H1 (cell line): ENCODE data around the gene ADRB2. TPM values are rescaled to one million over a fixed set of nuclear protein-coding genes. Genes with fewer than 3 reads are reported as not detected.

ENCODE experiments used
- CTCF ChIA-PET: fragments of 300-600 bp; sonication (Branson Sonifier 250); formaldehyde crosslinking; loops from one replicate; lab custom pipeline; 2021; ENCODE audit not compliant: partially characterized antibody; lab: Charles Lee
- POLR2A ChIA-PET: fragments of 300-600 bp; sonication (Branson Sonifier 250); formaldehyde crosslinking; loops from one replicate; lab custom pipeline; 2021; ENCODE audit warnings: inconsistent platforms; ENCODE audit not compliant: partially characterized antibody; lab: Charles Lee
- DNase-seq, 2 experiments: peaks; one replicate each; pipeline versions ENCODE4 v3.0.0 to v3.0.0-alpha.2; 2010 to 2022; ENCODE audit warnings: low spot score in 2 of 2, low read depth in 1 of 2, mixed read lengths in 1 of 2
- FAIRE-seq: peaks from 2 replicates; lab custom pipeline; 2011; peaks lifted over from hg19 to GRCh38; lab: Jason Lieb, UNC
- H2AFZ ChIP-seq: 2 replicates; pipeline ENCODE4 v1.8.1; 2012; ENCODE audit warnings: low read length, inconsistent platforms
- H2AK5ac ChIP-seq: 2 replicates; pipeline ENCODE4 v1.6.1; 2013; ENCODE audit warnings: low read depth, low read length
- H2BK120ac ChIP-seq: replicated peaks from 2 replicates; pipeline ENCODE3; 2013; ENCODE audit warnings: low read depth, low read length, inconsistent platforms
- H2BK12ac ChIP-seq: 2 replicates; pipeline ENCODE4 v1.6.1; 2013; ENCODE audit warnings: low read depth, low read length
- H2BK15ac ChIP-seq: 2 replicates; pipeline ENCODE4 v1.6.1; 2013; ENCODE audit warnings: low read length
- H2BK20ac ChIP-seq: 2 replicates; pipeline ENCODE4 v1.6.1; 2013; ENCODE audit warnings: low read length
- H2BK5ac ChIP-seq: 2 replicates; pipeline ENCODE4 v1.6.1; 2013; ENCODE audit warnings: low read depth, low read length
- H3K14ac ChIP-seq: 2 replicates; pipeline ENCODE4 v1.6.1; 2013; ENCODE audit warnings: inconsistent platforms; ENCODE audit not compliant: insufficient read length
- H3K18ac ChIP-seq: 2 replicates; pipeline ENCODE4 v1.6.1; 2013; ENCODE audit warnings: low read length; ENCODE audit errors: extremely low read depth
- H3K23ac ChIP-seq: 2 replicates; pipeline ENCODE4 v1.6.1; 2013; ENCODE audit warnings: inconsistent platforms; ENCODE audit not compliant: insufficient read length
- H3K23me2 ChIP-seq: 2 replicates; pipeline ENCODE4 v1.6.1; 2013; ENCODE audit warnings: low read depth, low read length
- H3K27ac ChIP-seq: 2 replicates; pipeline ENCODE4 v1.6.1; 2011; ENCODE audit warnings: low read depth, low read length, inconsistent platforms
- H3K27me3 ChIP-seq, 4 experiments: replicated peaks in 1 of 4; 1 replicate in 1 of 4; 2 replicates in 3 of 4; pipeline versions ENCODE4 v1.6.1 to v1.8.1; 2011 to 2013; ENCODE audit warnings: low read length in 3 of 4, mild to moderate bottlenecking in 3 of 4, inconsistent platforms in 2 of 4, mixed read lengths in 2 of 4, moderate library complexity in 1 of 4; ENCODE audit not compliant: control insufficient read depth in 3 of 4, insufficient read depth in 3 of 4; ENCODE audit errors: extremely low read depth in 1 of 4
- H3K36me3 ChIP-seq, 4 experiments: 2 replicates each; pipeline versions ENCODE4 v1.6.1 to v1.8.1; 2011 to 2013; ENCODE audit warnings: mild to moderate bottlenecking in 4 of 4, low read length in 3 of 4, moderate library complexity in 2 of 4, control low read depth in 1 of 4, inconsistent platforms in 1 of 4; ENCODE audit not compliant: insufficient read depth in 4 of 4, control insufficient read depth in 2 of 4
- H3K4ac ChIP-seq: replicated peaks from 2 replicates; pipeline ENCODE3; 2013; ENCODE audit warnings: low read length, low read depth, mixed read lengths, inconsistent platforms; ENCODE audit not compliant: insufficient read length
- H3K4me1 ChIP-seq, 4 experiments: replicated peaks in 1 of 4; 1 replicate in 1 of 4; 2 replicates in 3 of 4; pipeline versions ENCODE4 v1.6.1 to v1.8.1; 2011 to 2013; ENCODE audit warnings: low read length in 3 of 4, inconsistent platforms in 2 of 4, mixed read lengths in 1 of 4; ENCODE audit not compliant: insufficient read depth in 4 of 4, control insufficient read depth in 3 of 4
- H3K4me2 ChIP-seq, 2 experiments: 2 replicates each; pipeline versions ENCODE4 v1.6.1 to v1.8.1; 2011 to 2013; ENCODE audit warnings: low read depth in 2 of 2, low read length in 2 of 2, control low read depth in 1 of 2, inconsistent platforms in 1 of 2, mild to moderate bottlenecking in 1 of 2; ENCODE audit not compliant: insufficient read depth in 1 of 2
- H3K4me3 ChIP-seq, 4 experiments: fragments of 200-600, 300-600 bp in 1 of 4; sonication (generic), shearing (Covaris generic), sonication (Bioruptor Twin) in 1 of 4; 2 replicates each; pipeline versions ENCODE4 v1.5.1 to v1.8.1; 2011 to 2016; ENCODE audit warnings: low read length in 4 of 4, low read depth in 3 of 4, control low read depth in 2 of 4, inconsistent platforms in 2 of 4, mild to moderate bottlenecking in 2 of 4, mixed read lengths in 1 of 4, moderate library complexity in 1 of 4; ENCODE audit not compliant: insufficient read depth in 2 of 4; ENCODE audit errors: extremely low read depth in 1 of 4
- H3K56ac ChIP-seq: replicated peaks from 2 replicates; pipeline ENCODE3; 2013; ENCODE audit warnings: low read depth, mild to moderate bottlenecking, mixed read lengths, low read length, inconsistent platforms; ENCODE audit not compliant: insufficient read length
- H3K79me1 ChIP-seq: 2 replicates; pipeline ENCODE4 v1.6.1; 2013; ENCODE audit warnings: low read depth, low read length, control low read depth
- H3K79me2 ChIP-seq, 2 experiments: 2 replicates each; pipeline versions ENCODE4 v1.6.1 to v1.8.1; 2012 to 2013; ENCODE audit warnings: low read length in 2 of 2, mild to moderate bottlenecking in 2 of 2, inconsistent platforms in 1 of 2; ENCODE audit not compliant: insufficient read depth in 2 of 2, control insufficient read depth in 1 of 2
- H3K9ac ChIP-seq, 4 experiments: replicated peaks in 1 of 4; 1 replicate in 1 of 4; 2 replicates in 3 of 4; pipeline versions ENCODE4 v1.6.1 to v1.8.1; 2011 to 2013; ENCODE audit warnings: low read depth in 3 of 4, low read length in 3 of 4, control low read depth in 2 of 4, mild to moderate bottlenecking in 2 of 4, moderate library complexity in 2 of 4, inconsistent platforms in 1 of 4; ENCODE audit errors: extremely low read depth in 1 of 4
- H3K9me3 ChIP-seq, 2 experiments: 2 replicates each; pipeline versions ENCODE4 v1.6.1 to v1.8.1; 2012 to 2013; ENCODE audit warnings: mild to moderate bottlenecking in 2 of 2, moderate library complexity in 2 of 2, control low read depth in 1 of 2, inconsistent platforms in 1 of 2, low read depth in 1 of 2, low read length in 1 of 2, mixed read lengths in 1 of 2; ENCODE audit not compliant: insufficient read depth in 2 of 2
- H4K20me1 ChIP-seq, 2 experiments: replicated peaks in 1 of 2; 2 replicates each; pipeline versions ENCODE3 to v1.8.1; 2011 to 2013; ENCODE audit warnings: inconsistent platforms in 2 of 2, low read length in 2 of 2, mild to moderate bottlenecking in 1 of 2; ENCODE audit not compliant: insufficient read depth in 2 of 2, control insufficient read depth in 1 of 2
- H4K5ac ChIP-seq: 2 replicates; pipeline ENCODE4 v1.6.1; 2013; ENCODE audit warnings: low read length, low read depth, mixed read lengths, inconsistent platforms; ENCODE audit not compliant: insufficient read length
- H4K8ac ChIP-seq: 2 replicates; pipeline ENCODE4 v1.8.0; 2013; ENCODE audit warnings: mild to moderate bottlenecking, moderate library complexity, low read length, inconsistent platforms; ENCODE audit not compliant: insufficient read depth; ENCODE audit errors: extremely low read depth
- H4K91ac ChIP-seq: replicated peaks from 2 replicates; pipeline ENCODE3; 2013; ENCODE audit warnings: low read length, mixed read lengths, inconsistent platforms; ENCODE audit not compliant: insufficient read length
- CBX5 ChIP-seq: fragments of 300-800, 300-1000 bp; sonication (generic); IDR thresholded peaks from 2 replicates; pipeline ENCODE4 v1.7.1; 2016; ENCODE audit warnings: antibody characterized with exemption, low read length, low read depth
- CTCF ChIP-seq, 3 experiments: IDR thresholded peaks; 1 replicate in 2 of 3; 2 replicates in 1 of 3; pipeline versions ENCODE4 v1.5.1 to v1.6.1; 2011; ENCODE audit warnings: low read length in 3 of 3, mild to moderate bottlenecking in 3 of 3, inconsistent platforms in 2 of 3, low read depth in 1 of 3, moderate library complexity in 1 of 3; ENCODE audit not compliant: insufficient read depth in 1 of 3; ENCODE audit errors: control extremely low read depth in 1 of 3
- KDM1A ChIP-seq: fragments of 200-600, 300-600 bp; sonication (generic); IDR thresholded peaks from 2 replicates; pipeline ENCODE4 v1.7.1; 2016; ENCODE audit warnings: mild to moderate bottlenecking, low read length, borderline replicate concordance
- POU5F1 ChIP-seq: IDR thresholded peaks from 2 replicates; pipeline ENCODE4 v1.6.1; 2011; ENCODE audit warnings: low read depth, mild to moderate bottlenecking, low read length, moderate library complexity
- WGBS, 2 experiments: shearing (Covaris generic) in 1 of 2; methylation state at CpG; one replicate each; pipeline versions ENCODE4 v1.1.6 to v1.1.7; 2013 to 2015; ENCODE audit warnings: low lambda C conversion rate in 2 of 2, mixed read lengths in 2 of 2, inconsistent platforms in 1 of 2, low coverage in 1 of 2, missing lambda C conversion rate in 1 of 2; ENCODE audit not compliant: insufficient replicate concordance in 2 of 2, insufficient coverage in 1 of 2, insufficient read length in 1 of 2; ENCODE audit errors: extremely low coverage in 1 of 2, missing lambda C conversion rate in 1 of 2; 5-methylcytosine and 5-hydroxymethylcytosine counted together
- polyA plus RNA-seq, 7 experiments: library from polyadenylated mRNA; depleted of rRNA in 3 of 7; stranded (reverse) in 5 of 7; unstranded in 2 of 7; fragments of >200 nt in 5 of 7; fragments of 200-250 nt in 2 of 7; gene quantifications; 1 replicate in 5 of 7; 2 replicates in 1 of 7; 4 replicates in 1 of 7; pipeline versions ENCODE4 v1.2.1 to v1.2.3, GENCODE V29; 2011 to 2013; ENCODE audit warnings: missing spikeins in 2 of 7, mixed read lengths in 2 of 7
- total RNA-seq: library from RNA; stranded (reverse); fragmentation: NEBNext Ultra II Directional; extraction: Animal tissue kit (Norgen Biotek cat#: 25700); gene quantifications from 2 replicates; pipeline ENCODE4 v1.2.1, GENCODE V29; 2021

Gene ADRB2
- total and polyA plus RNA-seq, 2 of the 8 experiments (the other 6 are each of a cell fraction or from before 2014, with no cell fraction given), result 0.65 to 0.77 TPM

GRCh38 chr5:148827723-148828122 lies 1.3 kb downstream of the ADRB2 start:
- DNase-seq (no peak), FAIRE-seq (no peak)
- no peaks in the 10 kb centered on the region for H3K9me3 ChIP-seq
- no peaks in the 10 kb centered on the region for H3K79me1 ChIP-seq
- H4K20me1 ChIP-seq, result no peaks in the 10 kb centered on the region
- H4K91ac ChIP-seq, result no peak overlapping the region
- ChIA-PET POLR2A (no interaction called here), CTCF (interaction anchor here (0.6 to 1.4 kb wide), 12 partner anchors 9 to 415 kb away, joined by 3 to 5 read pairs (median 3); no protein-coding TSS in a partner anchor)
- TF ChIP-seq KDM1A (no peak), CBX5 (no peak), POU5F1 (no peak), CTCF (IDR thresholded peaks at IDR 0.05; ENCODE audit: control extremely low read depth in 1 of 3, insufficient read depth in 1 of 3, low read depth in 1 of 3, low read length in 3 of 3) (no peak)
- peaks cover 5 to 20% (median 15%) of the 10 kb centered on the region in 4 experiments for H3K27me3 ChIP-seq
- H3K18ac ChIP-seq, result no peak overlapping the region
- no peak overlapping the region for H3K56ac ChIP-seq
- no peak overlapping the region for H3K23ac ChIP-seq
- H4K8ac ChIP-seq, result no peak overlapping the region
- H2BK5ac ChIP-seq, result no peak overlapping the region
- no peak overlapping the region; a peak in 1 of 4 replicates for H3K4me2 ChIP-seq
- H2AK5ac ChIP-seq, result no peak overlapping the region
- 91% methylated on average over 7 of the region's 7 CpGs; no CpG with 5 or more reads in 1 of the 2 experiments for WGBS, 2 experiments
- no peak overlapping the region for H2AFZ ChIP-seq
- no peaks in the 10 kb centered on the region for H3K79me2 ChIP-seq
- no peaks in the 10 kb centered on the region for H3K36me3 ChIP-seq
- peaks cover 11% of the 10 kb centered on the region for H3K23me2 ChIP-seq
- H3K9ac ChIP-seq, result no peak overlapping the region
- no peak overlapping the region for H3K14ac ChIP-seq
- peaks cover 0 to 2% (median under 1%) of the 10 kb centered on the region in 4 experiments; a peak in 5 of 7 replicates for H3K4me1 ChIP-seq
- H3K4ac ChIP-seq, result no peak overlapping the region
- no peak overlapping the region for H3K4me3 ChIP-seq
- H2BK20ac ChIP-seq, result no peak overlapping the region
- H2BK12ac ChIP-seq, result no peak overlapping the region
- no peak overlapping the region for H2BK120ac ChIP-seq
- H2BK15ac ChIP-seq, result no peak overlapping the region
- H4K5ac ChIP-seq, result no peak overlapping the region
- no peak overlapping the region for H3K27ac ChIP-seq
